NB4 (cell line): ENCODE results near the gene DUSP7.

ENCODE experiments used
- CTCF ChIP-seq: IDR thresholded peaks from one replicate; pipeline ENCODE4 v1.5.1; 2012; ENCODE audit warnings: low read depth, low read length
- MAX ChIP-seq: IDR thresholded peaks from 2 replicates; pipeline ENCODE4 v1.6.1; 2011; ENCODE audit warnings: low read depth, low read length
- POLR2A ChIP-seq: IDR thresholded peaks from 2 replicates; pipeline ENCODE4 v1.6.1; 2011; ENCODE audit warnings: mild to moderate bottlenecking; ENCODE audit not compliant: insufficient read length; ENCODE audit errors: extremely low read depth

- TF ChIP-seq CTCF (no peak), POLR2A (no peak), MAX (no peak)
Observed at GRCh38 chr3:52030714-52031310, 25.6 kb downstream of the DUSP7 start.
